HTERT RPE-1 (cell line): ENCODE data around the gene FAM81B.

ENCODE experiments used
- in situ Hi-C: fragments of 300-500 bp; cut with MboI; formaldehyde crosslinking; loops from 4 replicates; pipeline ENCODE4 v1.14.3; 2020; ENCODE audit warnings: low sequenced_read_pairs

FAM81B gene

GRCh38 chr5:95460665-95461064, 69.5 kb downstream of the FAM81B start:
- in situ Hi-C loops: no loop called here

- in situ Hi-C loops: no loop called here
Observed at GRCh38 chr5:95471487-95471886, 80.3 kb downstream of the FAM81B start.

DNA sequence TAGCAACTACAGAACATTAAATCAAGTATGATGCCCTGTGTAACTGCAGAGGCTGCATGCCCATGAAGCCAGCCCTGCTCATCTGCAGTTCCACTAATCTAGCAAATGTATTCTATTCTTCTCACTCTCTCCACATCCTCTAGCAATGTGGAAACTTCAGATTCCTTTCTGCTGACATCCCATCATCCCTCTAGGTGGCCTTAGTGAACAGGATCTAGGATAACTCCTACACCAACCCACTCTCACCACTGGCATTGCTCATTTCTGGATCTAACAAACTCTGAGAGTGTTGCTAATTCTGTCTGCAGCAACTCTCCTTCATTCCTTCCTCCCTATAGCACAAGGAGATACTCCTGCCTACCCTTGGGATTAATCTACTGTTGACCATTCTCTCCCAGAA, 80.8 kb downstream of the FAM81B start:
- in situ Hi-C loops: no loop called here

DNA sequence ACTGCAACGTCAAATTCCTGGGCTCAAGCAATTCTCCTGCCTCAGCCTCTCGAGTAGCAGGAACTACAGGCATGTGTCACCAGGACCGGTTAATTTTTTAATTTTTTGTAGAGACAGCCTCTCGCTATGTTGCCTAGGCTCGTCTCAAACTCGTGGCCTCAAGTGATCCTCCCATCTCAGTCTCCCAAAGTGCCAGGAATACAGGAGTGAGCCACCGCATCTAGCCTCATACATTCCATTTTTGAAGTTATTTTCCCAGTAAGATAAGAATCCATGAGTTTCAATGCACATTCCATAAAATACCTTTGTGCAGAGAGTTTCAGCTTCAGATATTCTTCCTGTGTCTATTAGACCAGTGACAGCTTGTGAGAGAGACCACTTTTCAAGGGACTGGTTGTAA, 93.3 kb downstream of the FAM81B start:
- in situ Hi-C loops: no loop called here

- in situ Hi-C loops: no loop called here
Observed at GRCh38 chr5:95486191-95486590, 95.0 kb downstream of the FAM81B start.

- in situ Hi-C loops: no loop called here
Observed at GRCh38 chr5:95487880-95488279, 96.7 kb downstream of the FAM81B start.
